Measurements from ENCODE around the gene LTO1. TPM values are rescaled to one million over a fixed set of nuclear protein-coding genes. Genes with fewer than 3 reads are reported as not detected.

The LTO1 gene
- polyA plus RNA-seq, 1 of the 3 experiments (the other 2 are of a cell fraction), result 30.8 TPM

DNA sequence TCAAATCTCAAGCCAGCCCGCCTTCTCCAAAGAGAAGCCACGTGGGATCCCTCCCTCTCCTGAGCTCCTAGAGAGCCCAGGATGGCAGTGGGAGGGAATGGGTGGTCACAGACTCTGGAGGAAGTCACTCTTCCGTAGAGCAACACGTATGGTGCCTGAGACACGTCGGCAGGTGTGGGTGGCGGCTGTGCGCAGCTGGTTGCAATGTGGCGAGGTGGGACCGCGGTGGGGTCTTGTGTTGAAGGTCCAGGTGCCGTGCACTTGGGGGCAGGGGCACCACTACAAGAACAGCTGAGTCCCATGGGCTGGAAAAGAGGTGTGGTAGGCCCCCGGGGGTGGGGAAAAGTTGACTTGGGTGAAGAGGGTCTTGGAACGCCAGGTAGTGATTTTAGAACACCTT lies 47.6 kb downstream of the LTO1 start:
- H3K4me1 ChIP-seq (ENCODE audit: control insufficient read depth in 1 of 2, insufficient read depth in 2 of 2, low read depth in 1 of 2, low read length in 1 of 2), result peaks cover 0 to 4% of the 10 kb centered on the region in 2 experiments; a peak in 1 of 4 replicates
- H2AFZ ChIP-seq (ENCODE audit: low read depth), result no peak overlapping the region
- H3K79me2 ChIP-seq (ENCODE audit: insufficient read depth), result no peaks in the 10 kb centered on the region
- H3K9ac ChIP-seq, result no peak overlapping the region
- H3K4me3 ChIP-seq (ENCODE audit: low read depth in 2 of 2, low read length in 1 of 2), result no peak overlapping the region
- no peak overlapping the region for H3K27ac ChIP-seq (ENCODE audit: low read depth in 2 of 2, low read length in 1 of 2)
- H4K20me1 ChIP-seq (ENCODE audit: insufficient read depth), result no peaks in the 10 kb centered on the region
- no peak for DNase-seq
- H3K4me2 ChIP-seq, result no peak overlapping the region
- WGBS (ENCODE audit: low lambda C conversion rate), result 74% methylated on average over 14 of the region's 14 CpGs
- TF ChIP-seq, protein P1, sequence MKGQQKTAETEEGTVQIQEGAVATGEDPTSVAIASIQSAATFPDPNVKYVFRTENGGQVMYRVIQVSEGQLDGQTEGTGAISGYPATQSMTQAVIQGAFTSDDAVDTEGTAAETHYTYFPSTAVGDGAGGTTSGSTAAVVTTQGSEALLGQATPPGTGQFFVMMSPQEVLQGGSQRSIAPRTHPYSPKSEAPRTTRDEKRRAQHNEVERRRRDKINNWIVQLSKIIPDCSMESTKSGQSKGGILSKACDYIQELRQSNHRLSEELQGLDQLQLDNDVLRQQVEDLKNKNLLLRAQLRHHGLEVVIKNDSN (IDR thresholded peaks at IDR 0.05; ENCODE audit: borderline replicate concordance, low read depth), result no peak
- TF ChIP-seq TEAD4 (IDR thresholded peaks at IDR 0.05; ENCODE audit: borderline replicate concordance, insufficient read depth) (no peak), TAF1 (IDR thresholded peaks at IDR 0.05; ENCODE audit: borderline replicate concordance, low read depth, low read length) (no peak), TCF12 (IDR thresholded peaks at IDR 0.05) (no peak), EZH2phosphoT487 (IDR thresholded peaks at IDR 0.05; ENCODE audit: borderline replicate concordance, low read depth) (no peak), FOXJ3 (CRISPR knock-in tag; IDR thresholded peaks at IDR 0.05) (no peak), RXRA (IDR thresholded peaks at IDR 0.05; ENCODE audit: borderline replicate concordance, low read depth) (no peak), RCOR1 (IDR thresholded peaks at IDR 0.05; ENCODE audit: low read length) (no peak), RAD21 (IDR thresholded peaks at IDR 0.05; ENCODE audit: low read length) (no peak), SMC3 (IDR thresholded peaks at IDR 0.05; ENCODE audit: low read depth, low read length) (no peak), FOXM1 (IDR thresholded peaks at IDR 0.05; ENCODE audit: low read depth) (no peak), ELF1 (IDR thresholded peaks at IDR 0.05) (no peak), CHD2 (IDR thresholded peaks at IDR 0.05; ENCODE audit: low read length, partially characterized antibody) (no peak), MEF2A (IDR thresholded peaks at IDR 0.05; ENCODE audit: borderline replicate concordance, low read depth) (no peak), NFIC (IDR thresholded peaks at IDR 0.05; ENCODE audit: borderline replicate concordance) (no peak), FOSL2 (IDR thresholded peaks at IDR 0.05; ENCODE audit: borderline replicate concordance, low read depth) (no peak), YY1 (IDR thresholded peaks at IDR 0.05; ENCODE audit: low read depth) (no peak)
- TF ChIP-seq, protein P2, sequence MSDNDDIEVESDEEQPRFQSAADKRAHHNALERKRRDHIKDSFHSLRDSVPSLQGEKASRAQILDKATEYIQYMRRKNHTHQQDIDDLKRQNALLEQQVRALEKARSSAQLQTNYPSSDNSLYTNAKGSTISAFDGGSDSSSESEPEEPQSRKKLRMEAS (IDR thresholded peaks at IDR 0.05; ENCODE audit: low read depth), result no peak
- TF ChIP-seq, protein P3, sequence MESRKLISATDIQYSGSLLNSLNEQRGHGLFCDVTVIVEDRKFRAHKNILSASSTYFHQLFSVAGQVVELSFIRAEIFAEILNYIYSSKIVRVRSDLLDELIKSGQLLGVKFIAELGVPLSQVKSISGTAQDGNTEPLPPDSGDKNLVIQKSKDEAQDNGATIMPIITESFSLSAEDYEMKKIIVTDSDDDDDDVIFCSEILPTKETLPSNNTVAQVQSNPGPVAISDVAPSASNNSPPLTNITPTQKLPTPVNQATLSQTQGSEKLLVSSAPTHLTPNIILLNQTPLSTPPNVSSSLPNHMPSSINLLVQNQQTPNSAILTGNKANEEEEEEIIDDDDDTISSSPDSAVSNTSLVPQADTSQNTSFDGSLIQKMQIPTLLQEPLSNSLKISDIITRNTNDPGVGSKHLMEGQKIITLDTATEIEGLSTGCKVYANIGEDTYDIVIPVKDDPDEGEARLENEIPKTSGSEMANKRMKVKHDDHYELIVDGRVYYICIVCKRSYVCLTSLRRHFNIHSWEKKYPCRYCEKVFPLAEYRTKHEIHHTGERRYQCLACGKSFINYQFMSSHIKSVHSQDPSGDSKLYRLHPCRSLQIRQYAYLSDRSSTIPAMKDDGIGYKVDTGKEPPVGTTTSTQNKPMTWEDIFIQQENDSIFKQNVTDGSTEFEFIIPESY (IDR thresholded peaks at IDR 0.05; ENCODE audit: borderline replicate concordance, low read depth), result no peak
- TF ChIP-seq, protein P4, sequence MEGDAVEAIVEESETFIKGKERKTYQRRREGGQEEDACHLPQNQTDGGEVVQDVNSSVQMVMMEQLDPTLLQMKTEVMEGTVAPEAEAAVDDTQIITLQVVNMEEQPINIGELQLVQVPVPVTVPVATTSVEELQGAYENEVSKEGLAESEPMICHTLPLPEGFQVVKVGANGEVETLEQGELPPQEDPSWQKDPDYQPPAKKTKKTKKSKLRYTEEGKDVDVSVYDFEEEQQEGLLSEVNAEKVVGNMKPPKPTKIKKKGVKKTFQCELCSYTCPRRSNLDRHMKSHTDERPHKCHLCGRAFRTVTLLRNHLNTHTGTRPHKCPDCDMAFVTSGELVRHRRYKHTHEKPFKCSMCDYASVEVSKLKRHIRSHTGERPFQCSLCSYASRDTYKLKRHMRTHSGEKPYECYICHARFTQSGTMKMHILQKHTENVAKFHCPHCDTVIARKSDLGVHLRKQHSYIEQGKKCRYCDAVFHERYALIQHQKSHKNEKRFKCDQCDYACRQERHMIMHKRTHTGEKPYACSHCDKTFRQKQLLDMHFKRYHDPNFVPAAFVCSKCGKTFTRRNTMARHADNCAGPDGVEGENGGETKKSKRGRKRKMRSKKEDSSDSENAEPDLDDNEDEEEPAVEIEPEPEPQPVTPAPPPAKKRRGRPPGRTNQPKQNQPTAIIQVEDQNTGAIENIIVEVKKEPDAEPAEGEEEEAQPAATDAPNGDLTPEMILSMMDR (IDR thresholded peaks at IDR 0.05), result no peak
- ChIA-PET CTCF (interaction anchor here (0.9 to 1.0 kb wide), 2 partner anchors 12 to 15 kb away, joined by 3 read pairs; no protein-coding TSS in a partner anchor), POLR2A (no interaction called here)
- H3K36me3 ChIP-seq (replicated peaks in 1 of 2; ENCODE audit: control insufficient read depth in 1 of 2, insufficient read depth in 2 of 2, low read length in 1 of 2), result no peaks in the 10 kb centered on the region
- no peaks in the 10 kb centered on the region for H3K9me2 ChIP-seq
- H3F3A ChIP-seq (replicated peaks; ENCODE audit: insufficient read depth), result no peaks in the 10 kb centered on the region
- H3K9me3 ChIP-seq, result no peaks in the 10 kb centered on the region; the same call in 1 of the 2 replicates
- H3K27me3 ChIP-seq (ENCODE audit: insufficient read depth), result no peaks in the 10 kb centered on the region
